IPS-20b (cell line): ENCODE measurements around the gene ELAVL3.
"Not testable (repeated sequence)": the region's sequence is repeated elsewhere in the genome, so short reads cannot be mapped to it uniquely, and the experiment has no call there.

Experiments used
- H3K27ac ChIP-seq: one replicate; pipeline ENCODE4 v1.5.1; 2013; ENCODE audit warnings: low read length
- H3K27me3 ChIP-seq: 2 replicates; pipeline ENCODE4 v1.6.1; 2013; ENCODE audit warnings: mild to moderate bottlenecking, low read length, inconsistent platforms; ENCODE audit not compliant: insufficient read depth
- H3K36me3 ChIP-seq: 2 replicates; pipeline ENCODE4 v1.6.1; 2013; ENCODE audit warnings: low read depth, mild to moderate bottlenecking, inconsistent platforms, low read length, moderate library complexity; ENCODE audit not compliant: insufficient read depth
- H3K4me1 ChIP-seq: 2 replicates; pipeline ENCODE4 v1.6.1; 2013; ENCODE audit warnings: mild to moderate bottlenecking, control low read depth, inconsistent platforms, low read length, moderate library complexity; ENCODE audit not compliant: insufficient read depth
- H3K4me3 ChIP-seq: 2 replicates; pipeline ENCODE4 v1.5.1; 2013; ENCODE audit warnings: mild to moderate bottlenecking, low read length, inconsistent platforms
- H3K9ac ChIP-seq: 2 replicates; pipeline ENCODE4 v1.6.1; 2013; ENCODE audit warnings: low read depth, mild to moderate bottlenecking, inconsistent platforms, low read length, moderate library complexity
- H3K9me3 ChIP-seq: 2 replicates; pipeline ENCODE4 v1.6.1; 2013; ENCODE audit warnings: mild to moderate bottlenecking, low read depth, low read length, inconsistent platforms; ENCODE audit not compliant: insufficient read depth

ELAVL3 gene

GRCh38 chr19:11446652-11447301, 34.1 kb downstream of the ELAVL3 start:
- Histone ChIP-seq H3K27ac (no peak overlapping the region), H3K4me1 (no peaks in the 10 kb centered on the region; the same call in 1 of the 2 replicates), H3K9me3 (no peaks in the 10 kb centered on the region), H3K36me3 (peaks cover 75% of the 10 kb centered on the region), H3K27me3 (no peaks in the 10 kb centered on the region), H3K9ac (no peak overlapping the region), H3K4me3 (no peak overlapping the region)

- Histone ChIP-seq H3K36me3 (peaks cover 81% of the 10 kb centered on the region), H3K9ac (no peak overlapping the region), H3K9me3 (no peaks in the 10 kb centered on the region)
Observed at GRCh38 chr19:11446271-11446651, 34.6 kb downstream of the ELAVL3 start.

GRCh38 chr19:11445141-11445540, 35.7 kb downstream of the ELAVL3 start:
- H3K27ac ChIP-seq, result no peak overlapping the region
- H3K9me3 ChIP-seq, result no peaks in the 10 kb centered on the region
- H3K4me1 ChIP-seq, result no peaks in the 10 kb centered on the region
- H3K27me3 ChIP-seq, result no peaks in the 10 kb centered on the region
- H3K4me3 ChIP-seq, result no peak overlapping the region
- H3K9ac ChIP-seq, result no peak overlapping the region
- peaks cover 82% of the 10 kb centered on the region for H3K36me3 ChIP-seq

More at GRCh38 chr19:11446271-11446651, 34.6 kb downstream of the ELAVL3 start:
- Histone ChIP-seq H3K4me3 (no peak overlapping the region), H3K27ac (no peak overlapping the region), H3K27me3 (no peaks in the 10 kb centered on the region), H3K4me1 (no peaks in the 10 kb centered on the region)

- Histone ChIP-seq H3K36me3 (peaks cover 85% of the 10 kb centered on the region), H3K4me3 (no peak overlapping the region), H3K27me3 (no peaks in the 10 kb centered on the region), H3K9me3 (no peaks in the 10 kb centered on the region), H3K4me1 (no peaks in the 10 kb centered on the region), H3K9ac (no peak overlapping the region), H3K27ac (no peak overlapping the region)
Observed at GRCh38 chr19:11444059-11444458, 36.8 kb downstream of the ELAVL3 start.

GRCh38 chr19:11437955-11438354, 42.9 kb downstream of the ELAVL3 start:
- Histone ChIP-seq H3K27ac (no peak overlapping the region), H3K9ac (no peak overlapping the region), H3K36me3 (peaks cover 60% of the 10 kb centered on the region)

GRCh38 chr19:11435833-11436313, 45.0 kb downstream of the ELAVL3 start:
- H3K9ac ChIP-seq, result peak overlapping the region; percentile 94
- H3K4me3 ChIP-seq, result peak overlapping the region; percentile 87
- peak overlapping the region; percentile 2 for H3K27ac ChIP-seq
- H3K36me3 ChIP-seq, result peaks cover 40% of the 10 kb centered on the region
- no peaks in the 10 kb centered on the region for H3K27me3 ChIP-seq
- no peaks in the 10 kb centered on the region for H3K9me3 ChIP-seq
- H3K4me1 ChIP-seq, result peaks cover 5% of the 10 kb centered on the region

More at GRCh38 chr19:11437955-11438354, 42.9 kb downstream of the ELAVL3 start:
- peaks cover 5% of the 10 kb centered on the region for H3K4me1 ChIP-seq
- no peak overlapping the region for H3K4me3 ChIP-seq
- no peaks in the 10 kb centered on the region for H3K9me3 ChIP-seq
- H3K27me3 ChIP-seq, result no peaks in the 10 kb centered on the region

GRCh38 chr19:11435057-11435832, 45.6 kb downstream of the ELAVL3 start, which contains the start of the genes ODAD3 and PRKCSH:
Gene ODAD3, minus strand, starts transcription at chr19:11435121. Its CDS starts 105 bp downstream, at chr19:11435016.
Gene PRKCSH, plus strand, starts transcription at chr19:11435635. Its CDS starts 483 bp downstream, at chr19:11436118.
- Histone ChIP-seq H3K9ac (peak within 1 kb of the TSS; percentile 94), H3K27ac (peak within 1 kb of the TSS; percentile 2)

GRCh38 chr19:11434703-11435056, 46.2 kb downstream of the ELAVL3 start:
- H3K9me3 ChIP-seq, result no peaks in the 10 kb centered on the region
- H3K9ac ChIP-seq, result peak overlapping the region; percentile 38; the same call in 1 of the 2 replicates
- H3K27ac ChIP-seq, result no peak overlapping the region
- peaks cover 30% of the 10 kb centered on the region for H3K36me3 ChIP-seq
- H3K4me1 ChIP-seq, result peaks cover 5% of the 10 kb centered on the region
- H3K4me3 ChIP-seq, result peak overlapping the region; percentile 69
- no peaks in the 10 kb centered on the region for H3K27me3 ChIP-seq

More at GRCh38 chr19:11435057-11435832, 45.6 kb downstream of the ELAVL3 start, which contains the start of the genes ODAD3 and PRKCSH:
- H3K4me3 ChIP-seq, result peak within 1 kb of the TSS; percentile 87
- no peaks in the 10 kb centered on the region for H3K27me3 ChIP-seq
- no peaks in the 10 kb centered on the region for H3K9me3 ChIP-seq
- H3K36me3 ChIP-seq, result peaks cover 34% of the 10 kb centered on the region
- H3K4me1 ChIP-seq, result peaks cover 5% of the 10 kb centered on the region

- not testable (repeated sequence) for H3K27ac ChIP-seq, H3K27me3 ChIP-seq, H3K4me1 ChIP-seq, H3K9me3 ChIP-seq, H3K4me3 ChIP-seq, H3K9ac ChIP-seq
- H3K36me3 ChIP-seq, result peaks cover 23% of the 10 kb centered on the region
Observed at GRCh38 chr19:11433526-11433925, 47.3 kb downstream of the ELAVL3 start.

GRCh38 chr19:11426656-11427055, 54.2 kb downstream of the ELAVL3 start:
- no peaks in the 10 kb centered on the region for H3K4me1 ChIP-seq
- H3K9me3 ChIP-seq, result no peaks in the 10 kb centered on the region
- H3K36me3 ChIP-seq, result no peaks in the 10 kb centered on the region
- peaks cover 25% of the 10 kb centered on the region for H3K27me3 ChIP-seq
- H3K9ac ChIP-seq, result no peak overlapping the region
- H3K27ac ChIP-seq, result no peak overlapping the region
- H3K4me3 ChIP-seq, result no peak overlapping the region

GRCh38 chr19:11425719-11426457, 55.0 kb downstream of the ELAVL3 start:
- Histone ChIP-seq H3K27ac (no peak overlapping the region), H3K4me3 (no peak overlapping the region)

More at GRCh38 chr19:11425719-11426457, 55.0 kb downstream of the ELAVL3 start:
- peaks cover 33% of the 10 kb centered on the region for H3K27me3 ChIP-seq
- H3K9me3 ChIP-seq, result no peaks in the 10 kb centered on the region
- H3K4me1 ChIP-seq, result no peaks in the 10 kb centered on the region; the same call in 1 of the 2 replicates
- H3K36me3 ChIP-seq, result no peaks in the 10 kb centered on the region
- no peak overlapping the region for H3K9ac ChIP-seq
